ENCODE data around the gene CNKSR2. TPM values are rescaled to one million over a fixed set of nuclear protein-coding genes. Genes with fewer than 3 reads are reported as not detected.
"Not testable (repeated sequence)": the region's sequence is repeated elsewhere in the genome, so short reads cannot be mapped to it uniquely, and the experiment has no call there.

The CNKSR2 gene
- polyA plus RNA-seq, 2 donors = 0.07 to 0.10 TPM

- H3K4me1 ChIP-seq (ENCODE audit: control insufficient read depth in 2 of 2, insufficient read depth in 2 of 2, low read length in 1 of 2); H3K27ac ChIP-seq (ENCODE audit: low read depth in 2 of 2, low read length in 1 of 2); H3K9me3 ChIP-seq (ENCODE audit: control insufficient read depth in 2 of 2, insufficient read depth in 1 of 2, low read depth in 1 of 2, low read length in 1 of 2); H3K27me3 ChIP-seq (ENCODE audit: control insufficient read depth in 1 of 2, insufficient read depth in 2 of 2, low read length in 2 of 2); H3K36me3 ChIP-seq (ENCODE audit: control insufficient read depth in 2 of 2, insufficient read depth in 2 of 2, low read length in 1 of 2); H3K4me3 ChIP-seq (ENCODE audit: low read depth in 1 of 2, low read length in 2 of 2): not testable (repeated sequence)
- WGBS, 2 donors = 85 to 88% methylated on average over 7 of the region's 7 CpGs
These were observed 109.8 kb downstream of the CNKSR2 start for GRCh38 chrX:21484051-21484450.

- Histone ChIP-seq H3K27me3 (ENCODE audit: control insufficient read depth in 1 of 2, insufficient read depth in 2 of 2, low read length in 2 of 2) (no peaks in the 10 kb centered on the region), H3K4me1 (ENCODE audit: control insufficient read depth in 2 of 2, insufficient read depth in 2 of 2, low read length in 1 of 2) (no peaks in the 10 kb centered on the region), H3K9me3 (ENCODE audit: control insufficient read depth in 2 of 2, insufficient read depth in 1 of 2, low read depth in 1 of 2, low read length in 1 of 2) (no peaks in the 10 kb centered on the region), H3K36me3 (ENCODE audit: control insufficient read depth in 2 of 2, insufficient read depth in 2 of 2, low read length in 1 of 2) (no peaks in the 10 kb centered on the region), H3K27ac (ENCODE audit: low read depth in 2 of 2, low read length in 1 of 2) (no peak overlapping the region), H3K4me3 (ENCODE audit: low read depth in 1 of 2, low read length in 2 of 2) (no peak overlapping the region)
- WGBS, 2 donors = 35 to 36% methylated on average over 1 of the region's 1 CpG
These were observed 113.6 kb downstream of the CNKSR2 start for GRCh38 chrX:21487832-21488231.

GRCh38 chrX:21490341-21490740, 116.1 kb downstream of the CNKSR2 start:
- Histone ChIP-seq H3K9me3 (ENCODE audit: control insufficient read depth in 2 of 2, insufficient read depth in 1 of 2, low read depth in 1 of 2, low read length in 1 of 2) (no peaks in the 10 kb centered on the region), H3K4me1 (ENCODE audit: control insufficient read depth in 2 of 2, insufficient read depth in 2 of 2, low read length in 1 of 2) (no peaks in the 10 kb centered on the region), H3K36me3 (ENCODE audit: control insufficient read depth in 2 of 2, insufficient read depth in 2 of 2, low read length in 1 of 2) (no peaks in the 10 kb centered on the region), H3K27me3 (ENCODE audit: control insufficient read depth in 1 of 2, insufficient read depth in 2 of 2, low read length in 2 of 2) (no peaks in the 10 kb centered on the region), H3K27ac (ENCODE audit: low read depth in 2 of 2, low read length in 1 of 2) (no peak overlapping the region), H3K4me3 (ENCODE audit: low read depth in 1 of 2, low read length in 2 of 2) (no peak overlapping the region)
- 46 to 71% methylated on average over 4 of the region's 4 CpGs for WGBS, 2 donors

GRCh38 chrX:21493226-21493830, 119.1 kb downstream of the CNKSR2 start:
- H3K4me1 ChIP-seq (ENCODE audit: control insufficient read depth in 2 of 2, insufficient read depth in 2 of 2, low read length in 1 of 2) = no peaks in the 10 kb centered on the region
- no peaks in the 10 kb centered on the region for H3K9me3 ChIP-seq (ENCODE audit: control insufficient read depth in 2 of 2, insufficient read depth in 1 of 2, low read depth in 1 of 2, low read length in 1 of 2)
- H3K36me3 ChIP-seq (ENCODE audit: control insufficient read depth in 2 of 2, insufficient read depth in 2 of 2, low read length in 1 of 2) = no peaks in the 10 kb centered on the region
- WGBS, 2 donors = 47 to 52% methylated on average over 1 of the region's 1 CpG
- no peak overlapping the region for H3K27ac ChIP-seq (ENCODE audit: low read depth in 2 of 2, low read length in 1 of 2)
- H3K27me3 ChIP-seq (ENCODE audit: control insufficient read depth in 1 of 2, insufficient read depth in 2 of 2, low read length in 2 of 2) = no peaks in the 10 kb centered on the region
- H3K4me3 ChIP-seq (ENCODE audit: low read depth in 1 of 2, low read length in 2 of 2) = no peak overlapping the region

- Histone ChIP-seq H3K4me1 (ENCODE audit: control insufficient read depth in 2 of 2, insufficient read depth in 2 of 2, low read length in 1 of 2) (no peaks in the 10 kb centered on the region), H3K27ac (ENCODE audit: low read depth in 2 of 2, low read length in 1 of 2) (no peak overlapping the region), H3K36me3 (ENCODE audit: control insufficient read depth in 2 of 2, insufficient read depth in 2 of 2, low read length in 1 of 2) (no peaks in the 10 kb centered on the region), H3K27me3 (ENCODE audit: control insufficient read depth in 1 of 2, insufficient read depth in 2 of 2, low read length in 2 of 2) (no peaks in the 10 kb centered on the region), H3K9me3 (ENCODE audit: control insufficient read depth in 2 of 2, insufficient read depth in 1 of 2, low read depth in 1 of 2, low read length in 1 of 2) (no peaks in the 10 kb centered on the region), H3K4me3 (ENCODE audit: low read depth in 1 of 2, low read length in 2 of 2) (no peak overlapping the region)
- WGBS, 2 donors = 75 to 93% methylated on average over 3 of the region's 3 CpGs
These were observed 129.4 kb downstream of the CNKSR2 start for GRCh38 chrX:21503593-21503992.

- H3K36me3 ChIP-seq (ENCODE audit: control insufficient read depth in 2 of 2, insufficient read depth in 2 of 2, low read length in 1 of 2) = no peaks in the 10 kb centered on the region
These were observed 135.7 kb downstream of the CNKSR2 start for GRCh38 chrX:21509912-21510311.

GRCh38 chrX:21524008-21524407, 149.8 kb downstream of the CNKSR2 start:
- Histone ChIP-seq H3K4me3 (ENCODE audit: low read depth in 1 of 2, low read length in 2 of 2) (no peak overlapping the region), H3K27ac (ENCODE audit: low read depth in 2 of 2, low read length in 1 of 2) (no peak overlapping the region), H3K36me3 (ENCODE audit: control insufficient read depth in 2 of 2, insufficient read depth in 2 of 2, low read length in 1 of 2) (no peaks in the 10 kb centered on the region), H3K4me1 (ENCODE audit: control insufficient read depth in 2 of 2, insufficient read depth in 2 of 2, low read length in 1 of 2) (no peaks in the 10 kb centered on the region), H3K9me3 (ENCODE audit: control insufficient read depth in 2 of 2, insufficient read depth in 1 of 2, low read depth in 1 of 2, low read length in 1 of 2) (no peaks in the 10 kb centered on the region), H3K27me3 (ENCODE audit: control insufficient read depth in 1 of 2, insufficient read depth in 2 of 2, low read length in 2 of 2) (no peaks in the 10 kb centered on the region)
- WGBS, 2 donors = 29 to 33% methylated on average over 1 of the region's 1 CpG

More at GRCh38 chrX:21509912-21510311, 135.7 kb downstream of the CNKSR2 start:
- Histone ChIP-seq H3K27ac (ENCODE audit: low read depth in 2 of 2, low read length in 1 of 2) (no peak overlapping the region), H3K27me3 (ENCODE audit: control insufficient read depth in 1 of 2, insufficient read depth in 2 of 2, low read length in 2 of 2) (no peaks in the 10 kb centered on the region), H3K9me3 (ENCODE audit: control insufficient read depth in 2 of 2, insufficient read depth in 1 of 2, low read depth in 1 of 2, low read length in 1 of 2) (no peaks in the 10 kb centered on the region), H3K4me3 (ENCODE audit: low read depth in 1 of 2, low read length in 2 of 2) (no peak overlapping the region), H3K4me1 (ENCODE audit: control insufficient read depth in 2 of 2, insufficient read depth in 2 of 2, low read length in 1 of 2) (no peaks in the 10 kb centered on the region)

- Histone ChIP-seq H3K27ac (ENCODE audit: low read depth in 2 of 2, low read length in 1 of 2) (no peak overlapping the region), H3K4me1 (ENCODE audit: control insufficient read depth in 2 of 2, insufficient read depth in 2 of 2, low read length in 1 of 2) (no peaks in the 10 kb centered on the region), H3K27me3 (ENCODE audit: control insufficient read depth in 1 of 2, insufficient read depth in 2 of 2, low read length in 2 of 2) (no peaks in the 10 kb centered on the region), H3K4me3 (ENCODE audit: low read depth in 1 of 2, low read length in 2 of 2) (no peak overlapping the region), H3K36me3 (ENCODE audit: control insufficient read depth in 2 of 2, insufficient read depth in 2 of 2, low read length in 1 of 2) (no peaks in the 10 kb centered on the region), H3K9me3 (ENCODE audit: control insufficient read depth in 2 of 2, insufficient read depth in 1 of 2, low read depth in 1 of 2, low read length in 1 of 2) (no peaks in the 10 kb centered on the region)
These were observed 153.9 kb downstream of the CNKSR2 start for GRCh38 chrX:21528076-21528475.

- 76% methylated on average over 2 of the region's 2 CpGs for WGBS, 2 donors
- no peaks in the 10 kb centered on the region for H3K4me1 ChIP-seq (ENCODE audit: control insufficient read depth in 2 of 2, insufficient read depth in 2 of 2, low read length in 1 of 2)
These were observed 155.6 kb downstream of the CNKSR2 start for GRCh38 chrX:21529771-21530170.

GRCh38 chrX:21544642-21545041, 170.4 kb downstream of the CNKSR2 start:
- H3K4me3 ChIP-seq (ENCODE audit: low read depth in 1 of 2, low read length in 2 of 2); H3K36me3 ChIP-seq (ENCODE audit: control insufficient read depth in 2 of 2, insufficient read depth in 2 of 2, low read length in 1 of 2); H3K27ac ChIP-seq (ENCODE audit: low read depth in 2 of 2, low read length in 1 of 2); H3K9me3 ChIP-seq (ENCODE audit: control insufficient read depth in 2 of 2, insufficient read depth in 1 of 2, low read depth in 1 of 2, low read length in 1 of 2); H3K27me3 ChIP-seq (ENCODE audit: control insufficient read depth in 1 of 2, insufficient read depth in 2 of 2, low read length in 2 of 2); H3K4me1 ChIP-seq (ENCODE audit: control insufficient read depth in 2 of 2, insufficient read depth in 2 of 2, low read length in 1 of 2): not testable (repeated sequence)
- 89 to 93% methylated on average over 10 of the region's 10 CpGs for WGBS, 2 donors

More at GRCh38 chrX:21529771-21530170, 155.6 kb downstream of the CNKSR2 start:
- Histone ChIP-seq H3K27ac (ENCODE audit: low read depth in 2 of 2, low read length in 1 of 2) (no peak overlapping the region), H3K9me3 (ENCODE audit: control insufficient read depth in 2 of 2, insufficient read depth in 1 of 2, low read depth in 1 of 2, low read length in 1 of 2) (no peaks in the 10 kb centered on the region), H3K27me3 (ENCODE audit: control insufficient read depth in 1 of 2, insufficient read depth in 2 of 2, low read length in 2 of 2) (no peaks in the 10 kb centered on the region), H3K36me3 (ENCODE audit: control insufficient read depth in 2 of 2, insufficient read depth in 2 of 2, low read length in 1 of 2) (no peaks in the 10 kb centered on the region), H3K4me3 (ENCODE audit: low read depth in 1 of 2, low read length in 2 of 2) (no peak overlapping the region)

Measured in esophagus (tissue), 2 donors.